ENCODE measurements around the gene SSH2. TPM values are rescaled to one million over a fixed set of nuclear protein-coding genes. Genes with fewer than 3 reads are reported as not detected.

The SSH2 gene
- total and polyA plus RNA-seq, 2 experiments from 2014 or later, result 8.3 to 18.9 TPM

DNA sequence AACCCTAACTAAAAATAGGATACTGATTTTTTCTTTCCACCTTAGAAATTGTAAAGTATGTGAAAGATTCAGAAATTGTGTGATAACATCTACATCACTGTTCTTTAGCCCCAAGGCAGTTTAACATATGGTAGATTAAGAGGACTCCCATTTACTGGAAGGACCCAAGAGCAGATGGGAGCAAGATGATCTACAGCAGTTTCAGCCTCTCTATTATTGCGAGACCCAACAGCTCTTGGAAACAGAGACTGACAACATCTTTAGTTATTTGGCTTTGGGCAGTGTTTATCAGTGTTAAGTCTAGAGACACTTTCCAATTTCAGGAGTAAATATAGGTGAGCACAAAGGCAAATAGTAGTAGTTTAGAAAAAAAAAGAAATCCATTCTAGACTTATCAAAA lies 182.4 kb downstream of the SSH2 start:
- Histone ChIP-seq H4K20me1 (ENCODE audit: insufficient read depth) (no peaks in the 10 kb centered on the region), H3K36me3 (ENCODE audit: low read depth) (no peaks in the 10 kb centered on the region), H2AFZ (no peak overlapping the region), H3K4me1 (ENCODE audit: insufficient read depth) (no peaks in the 10 kb centered on the region), H3F3A (ENCODE audit: insufficient read depth) (peaks cover 11% of the 10 kb centered on the region; the same call in 1 of the 2 replicates), H3K9ac (no peak overlapping the region), H3K4me3 (no peak overlapping the region), H3K79me2 (ENCODE audit: insufficient read depth) (no peaks in the 10 kb centered on the region; the same call in 1 of the 2 replicates), H3K27ac (no peak overlapping the region), H3K4me2 (ENCODE audit: unreplicated experiment) (no peak overlapping the region), H3K27me3 (replicated peaks; ENCODE audit: insufficient read depth) (no peaks in the 10 kb centered on the region), H3K9me2 (ENCODE audit: insufficient read depth) (no peaks in the 10 kb centered on the region), H3K9me3 (ENCODE audit: low read depth) (no peaks in the 10 kb centered on the region)
- DNase-seq, result no peak
- in situ Hi-C loops (cut with MboI), result no loop called here
- TF ChIP-seq EZH2phosphoT487 (IDR thresholded peaks at IDR 0.05; ENCODE audit: insufficient read depth, low read depth) (no peak), EZH2 (IDR thresholded peaks at IDR 0.05; ENCODE audit: insufficient read depth, poor library complexity, severe bottlenecking) (no peak)
- WGBS, 2 experiments (ENCODE audit: low coverage in 1 of 2, low lambda C conversion rate in 2 of 2, missing lambda C conversion rate in 2 of 2), result 92 to 100% methylated on average over 1 of the region's 1 CpG

- no peaks in the 10 kb centered on the region for H3K9me2 ChIP-seq (ENCODE audit: insufficient read depth)
- no peaks in the 10 kb centered on the region for H3K4me1 ChIP-seq (ENCODE audit: insufficient read depth)
- H3K4me3 ChIP-seq, result no peak overlapping the region
- peaks cover 11% of the 10 kb centered on the region; the same call in 1 of the 2 replicates for H3F3A ChIP-seq (ENCODE audit: insufficient read depth)
- no peaks in the 10 kb centered on the region for H3K27me3 ChIP-seq (replicated peaks; ENCODE audit: insufficient read depth)
- H3K4me2 ChIP-seq (ENCODE audit: unreplicated experiment), result no peak overlapping the region
- no peaks in the 10 kb centered on the region for H3K36me3 ChIP-seq (ENCODE audit: low read depth)
- TF ChIP-seq EZH2 (IDR thresholded peaks at IDR 0.05; ENCODE audit: insufficient read depth, poor library complexity, severe bottlenecking) (no peak), EZH2phosphoT487 (IDR thresholded peaks at IDR 0.05; ENCODE audit: insufficient read depth, low read depth) (no peak)
- 89 to 90% methylated on average over 4 of the region's 4 CpGs for WGBS, 2 experiments (ENCODE audit: low coverage in 1 of 2, low lambda C conversion rate in 2 of 2, missing lambda C conversion rate in 2 of 2)
- H2AFZ ChIP-seq, result no peak overlapping the region
- DNase-seq, result no peak
- no peak overlapping the region for H3K27ac ChIP-seq
- no peaks in the 10 kb centered on the region; the same call in 1 of the 2 replicates for H3K79me2 ChIP-seq (ENCODE audit: insufficient read depth)
- no peak overlapping the region for H3K9ac ChIP-seq
- no peaks in the 10 kb centered on the region for H4K20me1 ChIP-seq (ENCODE audit: insufficient read depth)
- in situ Hi-C loops (cut with MboI), result no loop called here
- no peaks in the 10 kb centered on the region for H3K9me3 ChIP-seq (ENCODE audit: low read depth)
These were observed 183.4 kb downstream of the SSH2 start for GRCh38 chr17:29746669-29747068.

DNA sequence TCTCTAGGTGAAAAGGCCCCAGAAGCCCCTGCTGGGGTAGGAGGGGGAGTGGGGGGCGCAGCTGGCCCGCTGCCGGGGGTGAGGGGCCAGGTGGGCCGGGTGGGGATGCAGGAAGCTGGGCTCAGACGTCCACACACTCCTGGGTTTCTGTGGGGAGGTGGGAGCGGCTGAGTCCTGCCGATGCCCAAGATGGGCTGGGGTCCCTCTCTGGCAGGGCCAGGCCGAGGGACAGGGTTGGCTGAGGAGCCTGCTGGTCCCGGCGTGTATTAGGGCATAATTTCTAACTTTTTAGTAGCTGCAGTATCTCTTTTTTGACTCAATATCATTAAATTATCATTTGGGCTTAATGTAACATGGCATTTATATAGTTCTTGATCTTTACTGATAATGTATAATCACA lies 185.9 kb downstream of the SSH2 start:
- no peak overlapping the region for H3K4me3 ChIP-seq
- 89 to 92% methylated on average over 4 to 10 of the region's 10 CpGs for WGBS, 2 experiments (ENCODE audit: low coverage in 1 of 2, low lambda C conversion rate in 2 of 2, missing lambda C conversion rate in 2 of 2)
- in situ Hi-C loops (cut with MboI), result no loop called here
- no peaks in the 10 kb centered on the region for H3K9me3 ChIP-seq (ENCODE audit: low read depth)
- no peak for DNase-seq
- no peak overlapping the region for H3K27ac ChIP-seq
- no peaks in the 10 kb centered on the region for H3K9me2 ChIP-seq (ENCODE audit: insufficient read depth)
- no peaks in the 10 kb centered on the region; the same call in 1 of the 2 replicates for H3K79me2 ChIP-seq (ENCODE audit: insufficient read depth)
- TF ChIP-seq EZH2 (IDR thresholded peaks at IDR 0.05; ENCODE audit: insufficient read depth, poor library complexity, severe bottlenecking), result no peak
- no peaks in the 10 kb centered on the region for H3K4me1 ChIP-seq (ENCODE audit: insufficient read depth)
- no peaks in the 10 kb centered on the region for H3K36me3 ChIP-seq (ENCODE audit: low read depth)
- H3K9ac ChIP-seq, result no peak overlapping the region
- no peaks in the 10 kb centered on the region for H4K20me1 ChIP-seq (ENCODE audit: insufficient read depth)
- H3F3A ChIP-seq (ENCODE audit: insufficient read depth), result peaks cover 11% of the 10 kb centered on the region; the same call in 1 of the 2 replicates
- no peak overlapping the region for H2AFZ ChIP-seq
- H3K27me3 ChIP-seq (replicated peaks; ENCODE audit: insufficient read depth), result no peaks in the 10 kb centered on the region
- H3K4me2 ChIP-seq (ENCODE audit: unreplicated experiment), result no peak overlapping the region

DNA sequence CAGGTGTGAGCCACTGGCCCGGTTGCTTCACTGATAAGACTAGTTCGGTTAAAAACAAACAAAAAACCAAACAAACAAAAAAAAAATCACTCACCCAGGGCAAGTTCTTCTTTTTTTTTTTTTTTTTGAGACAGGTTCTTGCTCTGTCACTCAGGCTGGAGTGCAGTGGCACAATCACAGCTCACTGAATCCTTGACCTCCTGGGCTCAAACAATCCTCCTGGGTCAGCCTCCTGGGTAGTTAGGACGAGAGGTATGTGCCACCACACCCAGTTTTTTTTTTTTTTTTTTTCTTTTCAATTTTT lies 187.9 kb downstream of the SSH2 start:
- H3K9ac ChIP-seq, result no peak overlapping the region
- no peak overlapping the region for H3K4me2 ChIP-seq (ENCODE audit: unreplicated experiment)
- H3K4me1 ChIP-seq (ENCODE audit: insufficient read depth), result no peaks in the 10 kb centered on the region
- 0 out of 2 replicates have a peak, but pooled peaks cover 3% of the 10 kb centered on the region for H3F3A ChIP-seq (ENCODE audit: insufficient read depth)
- H3K4me3 ChIP-seq, result no peak overlapping the region
- WGBS, 2 experiments (ENCODE audit: low coverage in 1 of 2, low lambda C conversion rate in 2 of 2, missing lambda C conversion rate in 2 of 2), result 92 to 94% methylated on average over 3 of the region's 3 CpGs
- TF ChIP-seq EZH2phosphoT487 (IDR thresholded peaks at IDR 0.05; ENCODE audit: insufficient read depth, low read depth) (no peak), EZH2 (IDR thresholded peaks at IDR 0.05; ENCODE audit: insufficient read depth, poor library complexity, severe bottlenecking) (no peak)
- no peak for DNase-seq
- in situ Hi-C loops (cut with MboI), result no loop called here
- H3K27ac ChIP-seq, result no peak overlapping the region
- H3K36me3 ChIP-seq (ENCODE audit: low read depth), result no peaks in the 10 kb centered on the region
- no peaks in the 10 kb centered on the region for H3K9me3 ChIP-seq (ENCODE audit: low read depth)
- no peaks in the 10 kb centered on the region for H3K27me3 ChIP-seq (replicated peaks; ENCODE audit: insufficient read depth)
- H2AFZ ChIP-seq, result no peak overlapping the region
- no peaks in the 10 kb centered on the region; the same call in 1 of the 2 replicates for H3K79me2 ChIP-seq (ENCODE audit: insufficient read depth)
- no peaks in the 10 kb centered on the region for H4K20me1 ChIP-seq (ENCODE audit: insufficient read depth)
- no peaks in the 10 kb centered on the region for H3K9me2 ChIP-seq (ENCODE audit: insufficient read depth)

GRCh38 chr17:29740017-29740416 lies 190.0 kb downstream of the SSH2 start:
- Histone ChIP-seq H3K4me3 (no peak overlapping the region), H3K36me3 (ENCODE audit: low read depth) (no peaks in the 10 kb centered on the region), H2AFZ (no peak overlapping the region), H3K4me2 (ENCODE audit: unreplicated experiment) (no peak overlapping the region), H3K27me3 (replicated peaks; ENCODE audit: insufficient read depth) (no peaks in the 10 kb centered on the region), H3K79me2 (ENCODE audit: insufficient read depth) (no peaks in the 10 kb centered on the region; the same call in 1 of the 2 replicates), H3K4me1 (ENCODE audit: insufficient read depth) (no peaks in the 10 kb centered on the region), H3K9me2 (ENCODE audit: insufficient read depth) (no peaks in the 10 kb centered on the region), H3K9ac (no peak overlapping the region), H4K20me1 (ENCODE audit: insufficient read depth) (no peaks in the 10 kb centered on the region), H3K27ac (no peak overlapping the region), H3F3A (ENCODE audit: insufficient read depth) (no peaks in the 10 kb centered on the region), H3K9me3 (ENCODE audit: low read depth) (no peaks in the 10 kb centered on the region)
- in situ Hi-C loops (cut with MboI), result no loop called here
- no peak for DNase-seq
- WGBS, 2 experiments (ENCODE audit: low coverage in 1 of 2, low lambda C conversion rate in 2 of 2, missing lambda C conversion rate in 2 of 2), result 80% methylated on average over 4 of the region's 4 CpGs
- TF ChIP-seq EZH2phosphoT487 (IDR thresholded peaks at IDR 0.05; ENCODE audit: insufficient read depth, low read depth), result no peak
- no peak for TF ChIP-seq EZH2 (IDR thresholded peaks at IDR 0.05; ENCODE audit: insufficient read depth, poor library complexity, severe bottlenecking)

Measured in GM23248 (cell line).